ENCODE data around the gene MYO1E. TPM values are rescaled to one million over a fixed set of nuclear protein-coding genes. Genes with fewer than 3 reads are reported as not detected.
A peak's percentile ranks its signal among the peaks of the same experiment; 100 is the strongest.

MYO1E gene
- polyA plus RNA-seq, 2 donors = 39.6 to 43.3 TPM

DNA sequence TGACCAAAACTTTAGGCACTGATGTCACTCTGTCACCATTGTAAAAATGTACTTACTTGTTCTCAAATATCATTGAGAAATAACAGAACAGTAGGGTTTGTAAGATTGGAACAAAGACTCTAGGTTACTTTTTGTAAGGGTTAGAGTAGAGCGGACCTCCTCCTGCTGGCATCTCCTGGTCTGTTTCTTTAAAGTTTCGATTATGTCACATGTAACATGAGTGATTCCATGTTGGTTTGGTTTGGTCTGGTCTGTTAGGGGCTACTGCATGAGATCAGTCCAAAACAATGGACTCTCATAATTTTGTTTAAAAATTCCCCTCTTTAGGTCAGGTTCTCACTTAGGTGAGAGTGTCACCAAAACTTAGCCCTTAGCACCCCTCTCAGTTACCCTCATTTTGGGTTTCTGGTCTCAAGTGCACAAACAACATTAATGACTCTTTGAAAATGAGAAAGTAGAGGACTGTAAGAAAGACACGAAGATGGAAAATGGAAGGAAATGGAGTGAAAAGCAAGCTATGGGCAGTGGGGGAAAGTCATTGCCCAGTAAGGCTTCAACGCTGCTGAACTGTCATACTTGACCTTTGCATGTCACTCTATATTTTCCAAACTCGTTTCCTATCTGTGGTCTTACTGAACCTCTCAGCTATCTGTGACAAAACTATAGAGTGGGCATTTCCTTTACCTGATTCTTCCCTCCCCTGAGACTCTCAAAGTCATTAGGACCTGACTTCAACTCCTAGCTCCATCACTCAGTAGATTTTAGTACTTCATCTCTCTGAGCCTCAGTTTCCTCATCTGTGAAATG, 113.3 kb downstream of the MYO1E start:
- H3K27me3 ChIP-seq (ENCODE audit: control insufficient read depth in 1 of 2, insufficient read depth in 2 of 2, low read length in 2 of 2) = no peaks in the 10 kb centered on the region
- H3K27ac ChIP-seq (ENCODE audit: low read depth in 2 of 2, low read length in 1 of 2) = no peak overlapping the region
- H3K36me3 ChIP-seq (ENCODE audit: control insufficient read depth in 2 of 2, insufficient read depth in 2 of 2, low read length in 1 of 2) = no peaks in the 10 kb centered on the region
- no peak overlapping the region for H3K4me3 ChIP-seq (ENCODE audit: low read depth in 1 of 2, low read length in 2 of 2)
- WGBS, 2 donors = 87 to 90% methylated on average over 5 of the region's 5 CpGs
- no peaks in the 10 kb centered on the region for H3K9me3 ChIP-seq (ENCODE audit: control insufficient read depth in 2 of 2, insufficient read depth in 1 of 2, low read depth in 1 of 2, low read length in 1 of 2)
- H3K4me1 ChIP-seq (ENCODE audit: control insufficient read depth in 2 of 2, insufficient read depth in 2 of 2, low read length in 1 of 2) = peaks cover 0 to 2% of the 10 kb centered on the region in 2 donors

DNA sequence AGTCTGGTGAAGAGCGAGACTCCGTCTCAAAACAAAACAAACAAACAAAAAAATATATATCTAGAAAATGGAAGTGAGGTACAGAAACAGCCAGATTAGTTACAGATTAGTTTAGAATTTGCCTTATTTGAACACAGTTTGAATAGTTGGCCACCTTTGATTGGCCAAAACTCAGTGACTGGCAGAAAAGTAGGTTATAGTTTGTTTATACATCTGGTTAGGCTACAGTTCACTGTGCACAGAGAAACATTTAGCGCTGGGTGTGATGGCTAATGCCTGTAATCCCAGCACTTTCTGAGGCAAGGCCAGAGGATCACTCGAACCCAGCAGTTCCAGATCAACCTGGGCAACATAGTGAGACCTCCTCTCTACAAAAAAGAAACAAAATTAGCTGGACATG, 114.4 kb downstream of the MYO1E start:
- peaks cover 0 to 2% of the 10 kb centered on the region in 2 donors for H3K4me1 ChIP-seq (ENCODE audit: control insufficient read depth in 2 of 2, insufficient read depth in 2 of 2, low read length in 1 of 2)
- no peaks in the 10 kb centered on the region for H3K36me3 ChIP-seq (ENCODE audit: control insufficient read depth in 2 of 2, insufficient read depth in 2 of 2, low read length in 1 of 2)
- H3K4me3 ChIP-seq (ENCODE audit: low read depth in 1 of 2, low read length in 2 of 2) = no peak overlapping the region
- no peak overlapping the region for H3K27ac ChIP-seq (ENCODE audit: low read depth in 2 of 2, low read length in 1 of 2)
- no peaks in the 10 kb centered on the region for H3K27me3 ChIP-seq (ENCODE audit: control insufficient read depth in 1 of 2, insufficient read depth in 2 of 2, low read length in 2 of 2)
- 67 to 74% methylated on average over 4 of the region's 4 CpGs for WGBS, 2 donors
- H3K9me3 ChIP-seq (ENCODE audit: control insufficient read depth in 2 of 2, insufficient read depth in 1 of 2, low read depth in 1 of 2, low read length in 1 of 2) = no peaks in the 10 kb centered on the region

- Histone ChIP-seq H3K27me3 (ENCODE audit: control insufficient read depth in 1 of 2, insufficient read depth in 2 of 2, low read length in 2 of 2) (no peaks in the 10 kb centered on the region), H3K36me3 (ENCODE audit: control insufficient read depth in 2 of 2, insufficient read depth in 2 of 2, low read length in 1 of 2) (no peaks in the 10 kb centered on the region), H3K27ac (ENCODE audit: low read depth in 2 of 2, low read length in 1 of 2) (no peak overlapping the region), H3K9me3 (ENCODE audit: control insufficient read depth in 2 of 2, insufficient read depth in 1 of 2, low read depth in 1 of 2, low read length in 1 of 2) (no peaks in the 10 kb centered on the region), H3K4me3 (ENCODE audit: low read depth in 1 of 2, low read length in 2 of 2) (no peak overlapping the region), H3K4me1 (ENCODE audit: control insufficient read depth in 2 of 2, insufficient read depth in 2 of 2, low read length in 1 of 2) (peaks cover 0 to 2% of the 10 kb centered on the region in 2 donors)
- WGBS, 2 donors = 63 to 64% methylated on average over 4 of the region's 4 CpGs
Observed at GRCh38 chr15:59257140-59257539, 115.5 kb downstream of the MYO1E start.

DNA sequence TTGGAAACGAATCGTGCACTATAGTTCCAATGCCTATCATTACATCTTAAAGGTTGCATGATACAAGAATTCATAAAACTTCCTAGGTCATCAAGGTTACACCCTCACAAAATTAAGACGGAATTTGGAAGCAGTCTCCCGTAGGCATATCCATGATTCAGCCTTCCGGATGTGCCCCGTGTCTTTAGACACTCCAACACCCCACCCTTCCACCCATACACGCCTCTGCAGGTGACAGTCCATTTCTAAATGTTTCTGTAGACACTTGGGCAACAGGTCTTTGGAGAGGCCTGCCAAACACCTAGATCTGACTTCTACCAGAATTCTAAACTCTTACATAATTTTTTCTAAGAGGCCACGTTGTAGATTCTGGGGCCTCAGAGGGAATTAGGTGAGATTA, 116.2 kb downstream of the MYO1E start:
- peaks cover 0 to 2% of the 10 kb centered on the region in 2 donors for H3K4me1 ChIP-seq (ENCODE audit: control insufficient read depth in 2 of 2, insufficient read depth in 2 of 2, low read length in 1 of 2)
- no peaks in the 10 kb centered on the region for H3K9me3 ChIP-seq (ENCODE audit: control insufficient read depth in 2 of 2, insufficient read depth in 1 of 2, low read depth in 1 of 2, low read length in 1 of 2)
- H3K4me3 ChIP-seq (ENCODE audit: low read depth in 1 of 2, low read length in 2 of 2) = no peak overlapping the region
- no peaks in the 10 kb centered on the region for H3K36me3 ChIP-seq (ENCODE audit: control insufficient read depth in 2 of 2, insufficient read depth in 2 of 2, low read length in 1 of 2)
- 59 to 61% methylated on average over 8 of the region's 8 CpGs for WGBS, 2 donors
- H3K27ac ChIP-seq (ENCODE audit: low read depth in 2 of 2, low read length in 1 of 2) = no peak overlapping the region
- no peaks in the 10 kb centered on the region for H3K27me3 ChIP-seq (ENCODE audit: control insufficient read depth in 1 of 2, insufficient read depth in 2 of 2, low read length in 2 of 2)

GRCh38 chr15:59255680-59256336, 116.9 kb downstream of the MYO1E start:
- Histone ChIP-seq H3K4me3 (ENCODE audit: low read depth in 1 of 2, low read length in 2 of 2) (no peak overlapping the region), H3K9me3 (ENCODE audit: control insufficient read depth in 2 of 2, insufficient read depth in 1 of 2, low read depth in 1 of 2, low read length in 1 of 2) (no peaks in the 10 kb centered on the region), H3K36me3 (ENCODE audit: control insufficient read depth in 2 of 2, insufficient read depth in 2 of 2, low read length in 1 of 2) (no peaks in the 10 kb centered on the region), H3K27ac (ENCODE audit: low read depth in 2 of 2, low read length in 1 of 2) (no peak overlapping the region), H3K4me1 (ENCODE audit: control insufficient read depth in 2 of 2, insufficient read depth in 2 of 2, low read length in 1 of 2) (peaks cover 0 to 3% of the 10 kb centered on the region in 2 donors), H3K27me3 (ENCODE audit: control insufficient read depth in 1 of 2, insufficient read depth in 2 of 2, low read length in 2 of 2) (no peaks in the 10 kb centered on the region)
- WGBS, 2 donors = 66 to 84% methylated on average over 7 of the region's 7 CpGs

- Histone ChIP-seq H3K4me1 (ENCODE audit: control insufficient read depth in 2 of 2, insufficient read depth in 2 of 2, low read length in 1 of 2) (peaks cover 0 to 11% of the 10 kb centered on the region in 2 donors), H3K36me3 (ENCODE audit: control insufficient read depth in 2 of 2, insufficient read depth in 2 of 2, low read length in 1 of 2) (peaks cover 0 to 3% of the 10 kb centered on the region in 2 donors), H3K9me3 (ENCODE audit: control insufficient read depth in 2 of 2, insufficient read depth in 1 of 2, low read depth in 1 of 2, low read length in 1 of 2) (no peaks in the 10 kb centered on the region), H3K27me3 (ENCODE audit: control insufficient read depth in 1 of 2, insufficient read depth in 2 of 2, low read length in 2 of 2) (no peaks in the 10 kb centered on the region), H3K27ac (ENCODE audit: low read depth in 2 of 2, low read length in 1 of 2) (no peak overlapping the region), H3K4me3 (ENCODE audit: low read depth in 1 of 2, low read length in 2 of 2) (no peak overlapping the region)
- 88 to 94% methylated on average over 5 of the region's 5 CpGs for WGBS, 2 donors
Observed at GRCh38 chr15:59252137-59252536, 120.5 kb downstream of the MYO1E start.

- peak overlapping the region; percentile 41 to 67 for H3K27ac ChIP-seq (ENCODE audit: low read depth in 2 of 2, low read length in 1 of 2)
- no peaks in the 10 kb centered on the region for H3K27me3 ChIP-seq (ENCODE audit: control insufficient read depth in 1 of 2, insufficient read depth in 2 of 2, low read length in 2 of 2)
- peaks cover 0 to 3% of the 10 kb centered on the region in 2 donors for H3K36me3 ChIP-seq (ENCODE audit: control insufficient read depth in 2 of 2, insufficient read depth in 2 of 2, low read length in 1 of 2)
- no peak overlapping the region for H3K4me3 ChIP-seq (ENCODE audit: low read depth in 1 of 2, low read length in 2 of 2)
- WGBS, 2 donors = 67 to 69% methylated on average over 7 of the region's 7 CpGs
- peaks cover 0 to 11% of the 10 kb centered on the region in 2 donors for H3K4me1 ChIP-seq (ENCODE audit: control insufficient read depth in 2 of 2, insufficient read depth in 2 of 2, low read length in 1 of 2)
- H3K9me3 ChIP-seq (ENCODE audit: control insufficient read depth in 2 of 2, insufficient read depth in 1 of 2, low read depth in 1 of 2, low read length in 1 of 2) = no peaks in the 10 kb centered on the region
Observed at GRCh38 chr15:59251001-59251845, 121.4 kb downstream of the MYO1E start.

DNA sequence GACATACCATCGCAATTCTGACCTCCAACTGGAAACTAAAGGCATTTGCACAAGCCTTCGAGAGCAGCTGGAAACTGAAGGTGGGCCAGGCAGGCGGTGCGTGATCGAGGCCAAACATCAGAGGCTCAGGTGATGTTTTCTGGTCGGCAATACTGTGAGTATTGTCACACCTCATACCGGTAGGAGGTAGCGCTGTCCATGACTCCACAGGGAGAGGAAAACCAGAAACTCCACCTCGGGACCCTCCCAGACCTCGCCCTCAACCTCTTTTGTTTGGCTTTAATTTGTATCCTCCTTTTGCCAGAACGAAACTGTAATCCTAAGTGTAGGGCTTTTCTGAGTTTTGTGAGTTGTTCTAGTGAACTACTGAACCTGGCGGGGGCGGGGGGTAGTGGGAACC, 122.4 kb downstream of the MYO1E start:
- Histone ChIP-seq H3K4me1 (ENCODE audit: control insufficient read depth in 2 of 2, insufficient read depth in 2 of 2, low read length in 1 of 2) (peaks cover 0 to 11% of the 10 kb centered on the region in 2 donors), H3K36me3 (ENCODE audit: control insufficient read depth in 2 of 2, insufficient read depth in 2 of 2, low read length in 1 of 2) (peaks cover 0 to 3% of the 10 kb centered on the region in 2 donors), H3K27ac (ENCODE audit: low read depth in 2 of 2, low read length in 1 of 2) (peak overlapping the region; percentile 51 to 69), H3K4me3 (ENCODE audit: low read depth in 1 of 2, low read length in 2 of 2) (no peak overlapping the region), H3K27me3 (ENCODE audit: control insufficient read depth in 1 of 2, insufficient read depth in 2 of 2, low read length in 2 of 2) (no peaks in the 10 kb centered on the region), H3K9me3 (ENCODE audit: control insufficient read depth in 2 of 2, insufficient read depth in 1 of 2, low read depth in 1 of 2, low read length in 1 of 2) (no peaks in the 10 kb centered on the region)
- 82 to 87% methylated on average over 13 of the region's 13 CpGs for WGBS, 2 donors

DNA sequence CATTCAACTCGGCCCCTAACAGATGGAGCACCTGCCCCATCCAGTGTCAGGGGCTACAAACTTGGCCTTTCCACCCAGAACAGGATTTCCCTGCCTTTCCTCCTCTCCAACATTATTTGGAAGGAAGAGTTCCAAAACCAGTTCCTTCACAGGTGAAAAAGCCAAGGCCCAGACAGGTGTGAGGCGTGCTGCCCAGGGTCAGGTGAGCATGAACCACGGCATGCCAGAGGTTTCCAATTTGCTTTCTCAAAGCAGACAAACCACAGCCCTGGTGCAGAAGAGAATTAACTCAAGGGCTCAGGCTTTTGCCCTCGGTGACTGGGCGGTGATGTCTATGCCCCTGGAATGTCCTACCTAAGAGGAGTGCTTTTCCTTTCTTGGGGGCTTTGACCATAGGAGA, 122.9 kb downstream of the MYO1E start:
- Histone ChIP-seq H3K4me1 (ENCODE audit: control insufficient read depth in 2 of 2, insufficient read depth in 2 of 2, low read length in 1 of 2) (peaks cover 0 to 11% of the 10 kb centered on the region in 2 donors), H3K36me3 (ENCODE audit: control insufficient read depth in 2 of 2, insufficient read depth in 2 of 2, low read length in 1 of 2) (peaks cover 0 to 3% of the 10 kb centered on the region in 2 donors), H3K27me3 (ENCODE audit: control insufficient read depth in 1 of 2, insufficient read depth in 2 of 2, low read length in 2 of 2) (no peaks in the 10 kb centered on the region), H3K27ac (ENCODE audit: low read depth in 2 of 2, low read length in 1 of 2) (peak overlapping the region; percentile 51 to 69), H3K4me3 (ENCODE audit: low read depth in 1 of 2, low read length in 2 of 2) (no peak overlapping the region), H3K9me3 (ENCODE audit: control insufficient read depth in 2 of 2, insufficient read depth in 1 of 2, low read depth in 1 of 2, low read length in 1 of 2) (no peaks in the 10 kb centered on the region)
- 61 to 66% methylated on average over 5 of the region's 5 CpGs for WGBS, 2 donors
